IMR-90 (cell line): Measurements from ENCODE around the gene SPIN2A.

Source experiments
- CEBPB ChIP-seq: IDR thresholded peaks from 2 replicates; pipeline ENCODE4 v1.6.1; 2012; ENCODE audit warnings: low read depth, low read length, improper control_type of control experiment
- CHD1 ChIP-seq: IDR thresholded peaks from 2 replicates; pipeline ENCODE4 v1.6.1; 2012; ENCODE audit warnings: low read depth, low read length, improper control_type of control experiment
- CTCF ChIP-seq: conservative IDR thresholded peaks from 2 replicates; pipeline ENCODE4 v1.5.1; 2012; ENCODE audit warnings: mild to moderate bottlenecking, low read depth, low read length, improper control_type of control experiment
- ELK1 ChIP-seq: fragments of 150-350 bp; IDR thresholded peaks from 2 replicates; pipeline ENCODE4 v1.6.1; 2016; ENCODE audit warnings: low read depth, mild to moderate bottlenecking, low read length, moderate library complexity, borderline replicate concordance
- FOS ChIP-seq: fragments of 150-350 bp; IDR thresholded peaks from 2 replicates; pipeline ENCODE4 v1.6.1; 2016; ENCODE audit warnings: low read depth, low read length
- MAFK ChIP-seq: IDR thresholded peaks from 2 replicates; pipeline ENCODE4 v1.6.1; 2012; ENCODE audit warnings: low read depth, low read length, improper control_type of control experiment
- MXI1 ChIP-seq: IDR thresholded peaks from 2 replicates; pipeline ENCODE4 v1.6.1; 2012; ENCODE audit warnings: low read depth, mild to moderate bottlenecking, low read length, moderate library complexity, borderline replicate concordance
- NFE2L2 ChIP-seq: fragments of 150-350 bp; IDR thresholded peaks from 2 replicates; pipeline ENCODE4 v1.6.1; 2016; ENCODE audit warnings: low read depth, mild to moderate bottlenecking, low read length
- POLR2A ChIP-seq: IDR thresholded peaks from 2 replicates; pipeline ENCODE4 v1.6.1; 2012; ENCODE audit warnings: mild to moderate bottlenecking, low read depth, low read length
- RCOR1 ChIP-seq: IDR thresholded peaks from 2 replicates; pipeline ENCODE4 v1.6.1; 2012; ENCODE audit warnings: mild to moderate bottlenecking, low read length, improper control_type of control experiment; ENCODE audit not compliant: insufficient replicate concordance
- RFX5 ChIP-seq: IDR thresholded peaks from 2 replicates; pipeline ENCODE4 v1.8.0; 2012; ENCODE audit warnings: low read depth, mild to moderate bottlenecking, low read length, moderate library complexity
- SMC3 ChIP-seq: fragments of 150-350 bp; IDR thresholded peaks from 2 replicates; pipeline ENCODE4 v1.6.1; 2016; ENCODE audit warnings: low read depth, mild to moderate bottlenecking, antibody characterized with exemption, low read length, moderate library complexity
- USF2 ChIP-seq: fragments of 150-350 bp; IDR thresholded peaks from 2 replicates; pipeline ENCODE4 v1.6.1; 2017; ENCODE audit warnings: mild to moderate bottlenecking, antibody characterized with exemption, low read length, low read depth

GRCh38 chrX:57155171-57155570 lies 18.0 kb upstream of the SPIN2A start:
- TF ChIP-seq MXI1 (no peak), CTCF (no peak), POLR2A (no peak), USF2 (no peak), CHD1 (no peak), FOS (no peak), CEBPB (no peak), SMC3 (no peak), MAFK (no peak), NFE2L2 (no peak), ELK1 (no peak), RFX5 (no peak), RCOR1 (no peak)
